ENCODE results near the gene CMIP. TPM values are rescaled to one million over a fixed set of nuclear protein-coding genes. Genes with fewer than 3 reads are reported as not detected.

Gene CMIP
- total RNA-seq, 4 donors from 2014 or later: 17.1 to 60.5 (median 39.7) TPM

- Histone ChIP-seq H3K4me3 (no peak overlapping the region), H3K27me3 (no peaks in the 10 kb centered on the region), H3K36me3 (peaks cover 0 to 44% (median 5%) of the 10 kb centered on the region in 3 donors), H3K4me1 (peaks cover 50 to 100% (median 66%) of the 10 kb centered on the region in 3 donors), H3K9me3 (no peaks in the 10 kb centered on the region), H3K27ac (peak overlapping the region; percentile 77 to 90 (median 83))
- 31 to 100% methylated on average over 2 to 7 of the region's 8 CpGs for WGBS, 2 donors
- DNase-seq: no peak
- intact Hi-C loops (cut with DNase I): loop anchor here (5.0 kb wide), 1 partner anchor 101 kb away; no protein-coding TSS in a partner anchor
- no peak for TF ChIP-seq CTCF (IDR thresholded peaks at IDR 0.05)
- TF ChIP-seq POLR2A (IDR thresholded peaks at IDR 0.05): no peak
Observed at GRCh38 chr16:81621496-81621895, 176.9 kb downstream of the CMIP start.

GRCh38 chr16:81623365-81624102, 178.9 kb downstream of the CMIP start:
- Histone ChIP-seq H3K27me3 (no peaks in the 10 kb centered on the region), H3K4me1 (peaks cover 40 to 80% (median 52%) of the 10 kb centered on the region in 3 donors), H3K9me3 (no peaks in the 10 kb centered on the region), H3K27ac (peak overlapping the region; percentile 35 to 90 (median 82)), H3K36me3 (peaks cover 0 to 35% (median 5%) of the 10 kb centered on the region in 3 donors), H3K4me3 (no peak overlapping the region)
- WGBS, 2 donors: 42 to 49% methylated on average over 5 of the region's 5 CpGs
- TF ChIP-seq POLR2A (IDR thresholded peaks at IDR 0.05): no peak
- TF ChIP-seq CTCF (IDR thresholded peaks at IDR 0.05): peak in 5 of 6 experiments; percentile 56 to 78 (median 76)
- no peak for DNase-seq
- intact Hi-C loops (cut with DNase I): loop anchor here (5.0 kb wide), 1 partner anchor 99 kb away; no protein-coding TSS in a partner anchor

- 94% methylated on average over 6 of the region's 6 CpGs for WGBS, 2 donors
- Histone ChIP-seq H3K4me3 (no peak overlapping the region), H3K27ac (peak overlapping the region; percentile 81 to 90 (median 87)), H3K4me1 (peaks cover 40 to 71% (median 44%) of the 10 kb centered on the region in 3 donors), H3K27me3 (no peaks in the 10 kb centered on the region), H3K9me3 (no peaks in the 10 kb centered on the region), H3K36me3 (peaks cover 0 to 26% (median 5%) of the 10 kb centered on the region in 3 donors)
- TF ChIP-seq CTCF (IDR thresholded peaks at IDR 0.05): no peak
- TF ChIP-seq POLR2A (IDR thresholded peaks at IDR 0.05): no peak
- DNase-seq: no peak
- intact Hi-C loops (cut with DNase I): loop anchor here (5.0 kb wide), 1 partner anchor 98 kb away; no protein-coding TSS in a partner anchor
Observed at GRCh38 chr16:81624403-81624759, 179.8 kb downstream of the CMIP start.

GRCh38 chr16:81624760-81625543, 180.3 kb downstream of the CMIP start:
- Histone ChIP-seq H3K9me3 (no peaks in the 10 kb centered on the region), H3K36me3 (peaks cover 0 to 22% (median 5%) of the 10 kb centered on the region in 3 donors), H3K4me1 (peaks cover 40 to 68% (median 44%) of the 10 kb centered on the region in 3 donors), H3K4me3 (no peak overlapping the region), H3K27me3 (no peaks in the 10 kb centered on the region), H3K27ac (peak overlapping the region; percentile 81 to 90 (median 87))
- no peak for DNase-seq
- intact Hi-C loops (cut with DNase I): loop anchor here (5.0 kb wide), 1 partner anchor 97 kb away; no protein-coding TSS in a partner anchor
- 71% methylated on average over 8 to 9 of the region's 11 CpGs for WGBS, 2 donors
- TF ChIP-seq POLR2A (IDR thresholded peaks at IDR 0.05) (no peak), CTCF (IDR thresholded peaks at IDR 0.05) (no peak)

Measured in esophagus squamous epithelium (tissue), 5 donors.